Gastroesophageal sphincter (tissue), 4 donors: ENCODE data around the gene ZC2HC1B. TPM values are rescaled to one million over a fixed set of nuclear protein-coding genes. Genes with fewer than 3 reads are reported as not detected.
A peak's percentile ranks its signal among the peaks of the same experiment; 100 is the strongest.

Experiments used
- ATAC-seq: fragments of 150-250 bp; one replicate; pipeline ENCODE4 v1.9.1; 2016; ENCODE audit warnings: mild to moderate bottlenecking, moderate library complexity
- H3K27ac ChIP-seq, 4 donors: fragments of 200-600 bp; sonication (generic) in 3 of 4; 1 replicate in 3 of 4; 2 replicates in 1 of 4; pipeline ENCODE4 v1.5.1; 2016 to 2019
- H3K27me3 ChIP-seq: fragments of 200-600 bp; sonication (generic); one replicate; pipeline ENCODE4 v1.5.1; 2019
- H3K36me3 ChIP-seq, 2 donors: fragments of 200-600 bp; sonication (generic); one replicate each; pipeline ENCODE4 v1.5.1; 2019; ENCODE audit warnings: control low read depth in 1 of 2
- H3K4me1 ChIP-seq, 3 donors: fragments of 200-600 bp; sonication (generic); 1 replicate in 2 of 3; 2 replicates in 1 of 3; pipeline ENCODE4 v1.5.1; 2016 to 2019; ENCODE audit warnings: control low read depth in 2 of 3
- H3K4me3 ChIP-seq, 2 donors: fragments of 200-600 bp; sonication (generic); one replicate each; pipeline ENCODE4 v1.5.1; 2019; ENCODE audit warnings: mild to moderate bottlenecking in 1 of 2, moderate library complexity in 1 of 2
- H3K9me3 ChIP-seq, 3 donors: fragments of 200-600 bp; sonication (generic); one replicate each; pipeline ENCODE4 v1.5.1; 2017 to 2019; ENCODE audit warnings: control low read depth in 2 of 3
- EP300 ChIP-seq: sonication (generic); formaldehyde crosslinking; IDR thresholded peaks from one replicate; pipeline ENCODE4 v1.6.1; 2017; ENCODE audit warnings: antibody characterized with exemption, mild to moderate bottlenecking
- POLR2A ChIP-seq, 2 donors: fragments of 450-650 bp; IDR thresholded peaks; one replicate each; pipeline ENCODE4 v1.6.1; 2017; ENCODE audit warnings: antibody characterized with exemption in 2 of 2, mild to moderate bottlenecking in 2 of 2, moderate library complexity in 1 of 2
- POLR2AphosphoS5 ChIP-seq: sonication (generic); formaldehyde crosslinking; IDR thresholded peaks from one replicate; pipeline ENCODE4 v1.6.1; 2017; ENCODE audit warnings: antibody characterized with exemption
- whole genome bisulfite sequencing, 2 donors: methylation state at CpG; one replicate each; pipeline ENCODE4 v1.1.5; 2018; ENCODE audit warnings: low coverage in 1 of 2; 5-methylcytosine and 5-hydroxymethylcytosine counted together
- total RNA-seq, 4 donors: library from RNA; depleted of rRNA; stranded (reverse); fragments of >200 nt; gene quantifications; one replicate each; pipeline ENCODE4 v1.1.0, GENCODE V29; 2016
- TF ChIP-seq, protein P1 (sequence below), 4 experiments: fragments of 200-600 bp in 2 of 4; fragments of 450-650 bp in 2 of 4; sonication (generic) in 1 of 4; IDR thresholded peaks; one replicate each; pipeline ENCODE4 v1.5.1; 2017 to 2019; ENCODE audit warnings: antibody characterized with exemption in 4 of 4, mild to moderate bottlenecking in 2 of 4, moderate library complexity in 2 of 4

The ZC2HC1B gene
- total RNA-seq, 4 donors from 2014 or later = not detected

DNA sequence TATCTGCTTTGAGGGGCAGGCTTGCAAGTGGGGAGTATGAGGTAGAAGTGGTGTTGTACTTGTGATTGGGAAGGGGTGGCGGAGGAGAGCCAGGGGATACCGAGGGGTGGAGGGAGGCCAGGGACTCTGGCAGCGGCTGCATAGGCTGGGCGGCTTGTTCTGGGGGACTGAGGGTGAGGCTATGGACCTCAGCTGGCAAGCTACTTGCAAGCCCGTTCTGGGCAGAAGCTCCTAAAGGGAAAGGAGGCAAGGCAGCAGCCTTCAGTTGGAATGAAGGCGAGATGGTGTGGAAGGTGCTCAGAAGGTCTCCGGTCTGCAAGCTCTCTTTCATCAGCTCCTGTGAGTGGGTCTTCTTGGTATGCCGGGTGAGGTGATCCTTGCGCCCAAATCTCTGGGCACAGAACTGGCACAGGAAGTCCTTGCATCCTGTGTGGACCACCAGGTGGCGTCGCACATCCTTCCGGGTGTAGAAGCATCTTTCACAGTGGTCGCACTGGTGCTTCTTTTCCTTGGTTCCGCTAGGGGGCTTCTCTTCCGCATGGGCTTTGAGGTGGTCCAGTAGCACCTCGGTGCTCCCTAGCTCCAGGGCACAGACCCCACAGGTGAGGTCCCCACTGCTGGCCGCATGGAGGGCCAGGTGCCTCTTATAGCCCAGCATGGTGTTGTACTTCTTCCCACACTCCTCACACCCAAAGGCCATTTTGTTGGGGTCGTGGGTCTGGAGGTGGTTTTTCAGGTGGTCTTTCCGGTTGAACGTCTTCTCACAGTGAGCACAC is 77.8 kb downstream of the ZC2HC1B start:
- Histone ChIP-seq H3K36me3 (peaks cover 0 to 11% of the 10 kb centered on the region in 2 donors), H3K27me3 (no peaks in the 10 kb centered on the region), H3K9me3 (peaks cover 0 to 3% (median 0%) of the 10 kb centered on the region in 3 donors), H3K4me1 (no peaks in the 10 kb centered on the region), H3K4me3 (no peak overlapping the region), H3K27ac (no peak overlapping the region)
- peak; percentile 10 for ATAC-seq
- TF ChIP-seq, protein P1, sequence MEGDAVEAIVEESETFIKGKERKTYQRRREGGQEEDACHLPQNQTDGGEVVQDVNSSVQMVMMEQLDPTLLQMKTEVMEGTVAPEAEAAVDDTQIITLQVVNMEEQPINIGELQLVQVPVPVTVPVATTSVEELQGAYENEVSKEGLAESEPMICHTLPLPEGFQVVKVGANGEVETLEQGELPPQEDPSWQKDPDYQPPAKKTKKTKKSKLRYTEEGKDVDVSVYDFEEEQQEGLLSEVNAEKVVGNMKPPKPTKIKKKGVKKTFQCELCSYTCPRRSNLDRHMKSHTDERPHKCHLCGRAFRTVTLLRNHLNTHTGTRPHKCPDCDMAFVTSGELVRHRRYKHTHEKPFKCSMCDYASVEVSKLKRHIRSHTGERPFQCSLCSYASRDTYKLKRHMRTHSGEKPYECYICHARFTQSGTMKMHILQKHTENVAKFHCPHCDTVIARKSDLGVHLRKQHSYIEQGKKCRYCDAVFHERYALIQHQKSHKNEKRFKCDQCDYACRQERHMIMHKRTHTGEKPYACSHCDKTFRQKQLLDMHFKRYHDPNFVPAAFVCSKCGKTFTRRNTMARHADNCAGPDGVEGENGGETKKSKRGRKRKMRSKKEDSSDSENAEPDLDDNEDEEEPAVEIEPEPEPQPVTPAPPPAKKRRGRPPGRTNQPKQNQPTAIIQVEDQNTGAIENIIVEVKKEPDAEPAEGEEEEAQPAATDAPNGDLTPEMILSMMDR (IDR thresholded peaks at IDR 0.05) = peak in 3 of 4 experiments; percentile 33 to 54 (median 34)
- no peak for TF ChIP-seq EP300
- 66 to 74% methylated on average over 5 to 10 of the region's 20 CpGs for WGBS, 2 donors

DNA sequence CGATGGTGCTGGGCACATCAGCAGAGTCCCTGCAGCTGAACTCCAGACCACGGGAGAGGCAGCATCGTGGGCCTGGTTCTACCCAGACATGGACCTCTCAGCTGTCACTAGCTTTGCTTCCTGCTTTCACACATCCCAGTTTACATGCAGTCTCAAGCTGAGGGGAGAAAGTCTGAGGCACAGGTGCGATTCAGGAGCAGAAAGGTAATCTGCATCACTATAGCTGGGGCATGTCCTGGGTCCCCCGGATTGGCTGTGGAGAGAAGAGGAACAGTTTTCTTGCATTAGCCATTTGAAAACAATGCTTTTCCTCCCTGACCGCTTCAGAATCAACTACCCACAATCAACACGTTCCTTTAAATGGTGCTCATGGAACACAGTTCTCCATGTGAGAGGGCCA is 83.9 kb downstream of the ZC2HC1B start:
- no peak for ATAC-seq
- H3K9me3 ChIP-seq = peaks cover 0 to 8% (median 0%) of the 10 kb centered on the region in 3 donors
- WGBS, 2 donors = 93 to 96% methylated on average over 2 to 3 of the region's 7 CpGs
- no peaks in the 10 kb centered on the region for H3K27me3 ChIP-seq
- no peak overlapping the region for H3K4me3 ChIP-seq
- H3K27ac ChIP-seq = no peak overlapping the region
- peaks cover 0 to 37% of the 10 kb centered on the region in 2 donors for H3K36me3 ChIP-seq
- H3K4me1 ChIP-seq = no peaks in the 10 kb centered on the region
- TF ChIP-seq EP300 (no peak), POLR2A (IDR thresholded peaks at IDR 0.05) (no peak), POLR2AphosphoS5 (no peak)
- TF ChIP-seq, protein P1 (IDR thresholded peaks at IDR 0.05) = no peak

DNA sequence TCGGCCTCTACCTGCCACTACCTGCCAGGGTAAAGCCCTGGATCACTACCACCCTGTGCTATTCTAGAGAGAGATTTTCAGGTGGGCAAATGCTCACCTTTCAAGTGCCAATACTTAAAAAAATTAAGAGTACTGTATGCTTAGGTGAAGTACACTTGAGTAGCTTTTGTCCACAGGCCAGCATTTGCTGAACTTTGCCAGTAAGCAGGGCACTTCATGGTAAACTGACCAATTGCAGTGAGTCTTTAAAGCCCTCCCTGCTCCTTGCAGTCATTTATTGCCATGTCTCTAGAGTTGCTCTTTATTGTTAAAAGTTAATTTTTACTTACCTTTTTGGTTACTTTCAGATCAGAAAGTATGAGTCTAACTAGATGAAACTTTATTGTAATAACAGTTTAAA is 85.3 kb downstream of the ZC2HC1B start:
- no peaks in the 10 kb centered on the region for H3K27me3 ChIP-seq
- TF ChIP-seq POLR2A (IDR thresholded peaks at IDR 0.05) = no peak
- TF ChIP-seq EP300 = no peak
- TF ChIP-seq POLR2AphosphoS5 = no peak
- TF ChIP-seq, protein P1 (IDR thresholded peaks at IDR 0.05) = no peak
- H3K27ac ChIP-seq = no peak overlapping the region
- H3K4me1 ChIP-seq = no peaks in the 10 kb centered on the region
- peaks cover 0 to 8% (median 0%) of the 10 kb centered on the region in 3 donors for H3K9me3 ChIP-seq
- WGBS, 2 donors = 80 to 86% methylated on average over 1 of the region's 1 CpG
- no peak for ATAC-seq
- H3K4me3 ChIP-seq = no peak overlapping the region
- peaks cover 0 to 37% of the 10 kb centered on the region in 2 donors for H3K36me3 ChIP-seq

DNA sequence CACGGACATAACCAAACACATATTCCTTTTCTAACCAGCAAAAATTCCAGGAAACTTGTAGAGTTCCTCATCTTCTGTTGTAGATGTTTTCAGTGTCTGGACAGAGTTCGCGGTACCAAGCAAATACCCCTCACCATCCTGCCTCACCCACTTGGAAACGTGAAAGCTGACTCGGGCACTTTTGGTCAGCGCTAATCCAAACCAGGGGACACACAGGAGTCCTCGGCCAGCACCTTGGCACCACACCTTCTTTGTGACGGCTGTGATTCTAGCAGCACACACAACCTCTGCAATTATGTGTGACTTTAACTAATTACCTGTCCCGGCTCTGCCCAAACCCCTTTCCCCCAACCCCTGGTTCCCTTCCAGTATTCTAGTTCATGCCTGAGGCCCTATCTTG is 85.7 kb downstream of the ZC2HC1B start:
- Histone ChIP-seq H3K27ac (no peak overlapping the region), H3K4me1 (no peaks in the 10 kb centered on the region), H3K9me3 (peaks cover 0 to 8% (median 0%) of the 10 kb centered on the region in 3 donors), H3K4me3 (no peak overlapping the region), H3K27me3 (no peaks in the 10 kb centered on the region), H3K36me3 (peaks cover 0 to 37% of the 10 kb centered on the region in 2 donors)
- no peak for ATAC-seq
- TF ChIP-seq POLR2A (IDR thresholded peaks at IDR 0.05) = no peak
- no peak for TF ChIP-seq POLR2AphosphoS5
- TF ChIP-seq, protein P1 (IDR thresholded peaks at IDR 0.05) = no peak
- TF ChIP-seq EP300 = no peak
- 82 to 100% methylated on average over 1 to 7 of the region's 9 CpGs for WGBS, 2 donors

DNA sequence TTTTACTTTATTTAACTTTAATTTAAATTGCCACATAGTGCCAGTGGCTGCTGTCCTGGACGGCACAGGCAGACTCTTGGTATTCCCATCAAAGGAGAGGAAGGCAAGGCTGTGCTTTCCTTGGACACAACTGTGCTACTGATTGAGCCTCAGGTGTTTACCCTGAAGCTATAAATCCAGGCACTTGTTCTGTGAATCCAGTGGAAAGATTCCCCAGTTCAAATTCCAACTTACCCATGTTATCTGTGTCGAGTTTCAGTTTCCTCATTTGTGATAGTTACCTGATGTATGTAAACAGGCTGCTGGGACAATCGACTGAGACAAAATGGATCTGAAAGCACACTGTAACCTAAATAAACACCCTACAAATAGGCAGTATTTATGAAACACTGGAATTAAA is 86.6 kb downstream of the ZC2HC1B start:
- no peak for ATAC-seq
- Histone ChIP-seq H3K27ac (no peak overlapping the region), H3K27me3 (no peaks in the 10 kb centered on the region), H3K36me3 (peaks cover 0 to 37% of the 10 kb centered on the region in 2 donors), H3K4me1 (no peaks in the 10 kb centered on the region), H3K4me3 (no peak overlapping the region), H3K9me3 (peaks cover 0 to 8% (median 0%) of the 10 kb centered on the region in 3 donors)
- TF ChIP-seq EP300 = no peak
- no peak for TF ChIP-seq POLR2A (IDR thresholded peaks at IDR 0.05)
- TF ChIP-seq, protein P1 (IDR thresholded peaks at IDR 0.05) = no peak
- TF ChIP-seq POLR2AphosphoS5 = no peak
- 58 to 61% methylated on average over 2 to 3 of the region's 3 CpGs for WGBS, 2 donors
